ENCODE results near the gene ITGA6. TPM values are rescaled to one million over a fixed set of nuclear protein-coding genes. Genes with fewer than 3 reads are reported as not detected.
A peak's percentile ranks its signal among the peaks of the same experiment; 100 is the strongest.

ITGA6 gene
- polyA plus RNA-seq, 1 donor: 98.3 TPM

GRCh38 chr2:172416447-172417058 is 10.8 kb upstream of the ITGA6 start:
- no peak for DNase-seq

DNA sequence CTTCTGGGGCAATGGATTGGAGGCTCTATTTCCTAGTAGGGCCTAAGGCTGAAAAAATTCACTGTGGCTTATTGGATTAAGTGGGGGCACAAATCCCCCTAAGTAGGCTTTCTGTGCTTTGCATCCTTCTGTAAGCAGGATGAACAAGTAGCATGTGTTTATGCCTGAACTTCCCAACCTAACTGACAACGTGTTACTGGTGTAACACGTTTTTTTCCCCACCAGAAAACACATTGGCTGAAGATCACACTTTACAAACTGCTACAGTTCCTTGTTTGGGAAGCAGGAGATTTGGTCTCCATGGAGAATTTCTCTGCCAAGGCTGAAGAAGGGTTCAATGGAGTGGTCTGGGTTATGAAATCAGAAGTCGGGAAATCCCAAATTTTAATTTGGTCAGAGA is 7.2 kb upstream of the ITGA6 start:
- DNase-seq: no peak

DNA sequence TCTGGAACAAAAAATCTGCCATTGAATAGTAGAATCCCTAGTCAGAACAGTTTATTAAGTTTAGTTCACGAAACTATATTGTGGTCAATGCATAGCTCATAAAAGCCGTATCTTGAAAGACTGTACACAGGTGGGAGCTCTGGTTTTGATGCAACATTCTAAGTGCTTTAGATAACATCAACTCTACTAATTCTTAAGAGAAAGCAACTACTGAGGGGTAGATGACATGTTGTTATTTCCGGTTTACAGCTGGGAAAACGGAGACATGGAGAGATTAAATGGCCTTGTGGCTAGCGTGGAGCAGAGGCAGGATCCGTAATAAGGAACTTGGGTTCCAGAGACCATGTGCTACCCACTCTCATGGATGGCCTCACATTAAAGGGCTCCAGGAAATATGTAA is 4.2 kb upstream of the ITGA6 start:
- DNase-seq: no peak

- no peak for DNase-seq
Measured at GRCh38 chr2:172425336-172425735, 2.0 kb upstream of the ITGA6 start.

GRCh38 chr2:172426635-172427255 is 641 bp upstream of the ITGA6 start:
- DNase-seq: no peak

- DNase-seq: no peak
Measured at GRCh38 chr2:172427990-172428831, 825 bp downstream of the ITGA6 start.

- DNase-seq: no peak
Measured at GRCh38 chr2:172428832-172429210, 1.4 kb downstream of the ITGA6 start.

GRCh38 chr2:172429301-172429968 is 2.0 kb downstream of the ITGA6 start:
- no peak for DNase-seq

DNA sequence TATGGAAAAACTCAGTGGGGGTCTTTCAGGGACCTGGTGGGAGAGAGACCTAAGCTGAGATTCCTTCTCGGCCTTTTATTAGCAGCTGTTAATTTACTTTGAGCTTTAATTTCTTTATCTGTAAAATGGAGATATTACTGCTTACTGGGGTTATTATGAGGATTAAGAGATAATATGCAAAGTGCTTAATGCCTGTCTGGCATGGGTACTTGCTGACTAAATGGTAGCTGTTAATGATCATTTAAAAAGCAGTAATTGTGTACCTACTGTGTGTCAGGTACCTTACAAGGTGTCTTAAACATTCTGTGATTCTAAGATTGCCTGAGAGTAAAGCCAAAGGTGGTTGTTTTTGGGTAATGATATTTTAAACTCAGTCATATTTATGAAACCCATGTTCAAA is 2.6 kb downstream of the ITGA6 start:
- DNase-seq: no peak

GRCh38 chr2:172430678-172431077 is 3.3 kb downstream of the ITGA6 start:
- DNase-seq: no peak

GRCh38 chr2:172431463-172431862 is 4.1 kb downstream of the ITGA6 start:
- DNase-seq: peak; percentile 25

DNA sequence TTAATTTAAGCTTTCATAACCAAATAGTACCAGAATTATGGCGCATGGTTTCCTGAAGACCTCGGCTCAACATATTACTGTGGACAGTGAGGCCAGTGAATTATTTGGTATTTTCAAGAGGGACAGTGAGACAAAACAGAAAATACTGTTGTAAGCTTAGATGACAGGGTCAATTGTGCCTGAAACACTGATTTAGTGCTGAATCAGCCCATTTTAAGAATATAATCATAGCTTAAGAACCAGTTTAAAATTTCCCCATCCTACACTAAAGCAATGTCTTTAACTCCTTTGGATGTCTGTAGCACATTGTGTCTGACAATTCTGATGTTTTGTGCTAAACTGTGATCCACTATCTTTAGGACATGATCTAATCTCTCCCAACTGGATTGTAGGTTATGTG is 4.6 kb downstream of the ITGA6 start:
- no peak for DNase-seq

DNA sequence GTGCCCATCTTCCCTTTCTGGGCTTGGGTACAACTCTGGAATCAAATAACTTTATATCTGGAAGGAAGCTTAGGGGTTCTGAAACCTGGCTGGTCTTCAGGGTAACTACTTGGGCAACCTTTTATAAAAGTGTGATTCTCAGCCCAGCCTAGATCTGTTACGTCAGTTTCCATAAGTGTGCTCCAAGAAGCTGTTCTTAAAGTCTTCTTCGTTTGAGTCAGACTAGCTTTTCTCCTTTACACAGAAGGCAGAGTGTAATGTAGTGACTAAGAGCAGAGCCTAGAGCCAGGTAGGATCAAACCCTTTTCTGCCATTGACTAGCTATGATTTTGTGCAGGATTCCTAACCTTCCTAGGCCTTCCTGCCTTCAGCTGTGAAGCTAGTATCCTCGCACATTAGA is 5.8 kb downstream of the ITGA6 start:
- peak; percentile 28 for DNase-seq

DNA sequence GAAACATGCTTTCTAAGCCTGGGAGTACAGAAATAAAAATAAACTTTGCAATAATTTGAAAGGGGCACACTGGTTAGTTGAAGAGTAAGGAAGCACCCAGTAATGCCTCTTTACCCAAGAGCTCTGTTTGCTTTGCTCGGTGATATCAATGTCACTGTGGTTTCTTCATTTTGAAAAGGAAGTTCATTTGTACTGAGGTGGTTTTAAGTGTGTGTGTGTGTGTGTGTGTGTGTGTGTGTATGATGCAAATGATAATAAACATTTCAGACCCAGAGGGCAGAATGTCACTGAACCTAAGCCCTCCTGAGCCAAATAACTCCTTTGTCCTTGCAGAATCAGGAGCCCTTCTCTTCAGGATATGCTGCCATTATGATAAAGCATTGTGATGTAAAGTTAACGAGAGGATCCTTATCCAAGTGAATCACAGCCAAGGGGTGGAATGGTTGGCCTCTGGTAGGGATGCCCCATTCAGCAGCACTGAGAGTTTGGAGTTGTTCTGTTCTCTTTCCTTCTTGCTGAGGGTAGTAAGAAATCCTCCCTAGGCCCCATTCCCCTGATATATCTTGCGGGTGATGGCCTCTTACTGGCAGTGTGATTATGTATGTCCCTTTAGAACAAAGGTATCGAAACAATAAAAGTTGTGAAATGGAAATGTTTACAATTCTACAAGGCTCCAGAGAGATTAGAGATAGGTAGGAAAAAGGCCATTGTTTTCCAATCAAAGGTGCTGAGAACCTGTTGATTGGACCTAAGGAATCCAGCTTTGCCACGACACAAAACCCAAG is 7.6 kb downstream of the ITGA6 start:
- no peak for DNase-seq

- DNase-seq: no peak
Measured at GRCh38 chr2:172435606-172435911, 8.2 kb downstream of the ITGA6 start.

GRCh38 chr2:172436889-172437288 is 9.5 kb downstream of the ITGA6 start:
- no peak for DNase-seq

GRCh38 chr2:172437419-172438341 is 10.3 kb downstream of the ITGA6 start:
- no peak for DNase-seq

DNA sequence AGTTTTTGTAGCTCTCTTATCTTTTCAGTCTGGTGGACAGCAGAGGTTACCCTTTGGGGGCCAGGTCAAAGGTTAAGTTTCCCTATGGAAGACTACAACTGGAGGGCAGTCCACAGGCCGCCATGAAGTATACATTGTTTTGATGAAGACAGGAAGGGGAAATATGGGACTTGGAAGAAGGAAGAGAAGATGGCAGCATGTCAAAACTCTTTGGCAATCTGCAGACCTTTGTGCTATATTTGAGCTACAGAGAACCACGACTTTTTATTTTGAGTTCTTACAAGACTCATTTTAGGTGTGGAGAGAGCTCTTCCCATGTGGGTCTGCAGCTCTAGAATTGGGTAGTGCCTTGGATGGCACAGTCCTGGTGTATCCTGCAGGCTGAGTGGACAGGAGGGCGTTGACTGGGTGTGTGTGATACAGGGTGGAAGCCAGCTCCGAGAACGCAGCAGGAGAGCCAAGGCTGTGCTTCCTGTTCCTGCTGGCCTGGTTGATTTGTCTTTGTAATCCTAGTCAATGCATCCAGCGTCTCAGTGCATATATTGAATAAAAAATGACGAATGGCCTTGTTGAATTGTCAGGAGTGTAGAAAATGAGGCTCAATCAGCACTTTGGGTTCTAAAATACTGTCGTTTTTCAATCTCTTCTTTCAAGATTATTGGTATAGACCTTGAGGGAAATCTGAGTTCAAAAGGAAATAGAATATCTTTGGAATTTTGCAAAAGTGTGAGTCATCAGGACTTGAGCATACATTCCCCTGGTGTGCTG is 11.5 kb downstream of the ITGA6 start:
- DNase-seq: no peak

DNA sequence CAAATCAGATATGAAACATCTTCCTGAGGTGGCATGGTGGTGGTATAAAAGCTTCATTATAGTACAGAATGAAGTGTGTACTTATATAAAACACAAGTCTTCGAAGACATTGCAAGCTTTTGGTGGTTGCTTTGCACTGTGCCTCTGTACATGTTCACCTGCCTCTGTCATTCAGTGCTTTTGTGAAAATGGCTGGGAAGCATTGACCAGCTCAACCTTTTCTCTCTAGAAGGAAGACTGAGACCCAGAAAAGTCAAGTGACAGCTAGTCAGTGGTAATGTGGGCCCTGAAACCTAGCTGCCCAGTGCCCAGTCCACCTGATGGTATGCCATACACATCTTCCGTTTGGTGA is 12.1 kb downstream of the ITGA6 start:
- DNase-seq: no peak

DNA sequence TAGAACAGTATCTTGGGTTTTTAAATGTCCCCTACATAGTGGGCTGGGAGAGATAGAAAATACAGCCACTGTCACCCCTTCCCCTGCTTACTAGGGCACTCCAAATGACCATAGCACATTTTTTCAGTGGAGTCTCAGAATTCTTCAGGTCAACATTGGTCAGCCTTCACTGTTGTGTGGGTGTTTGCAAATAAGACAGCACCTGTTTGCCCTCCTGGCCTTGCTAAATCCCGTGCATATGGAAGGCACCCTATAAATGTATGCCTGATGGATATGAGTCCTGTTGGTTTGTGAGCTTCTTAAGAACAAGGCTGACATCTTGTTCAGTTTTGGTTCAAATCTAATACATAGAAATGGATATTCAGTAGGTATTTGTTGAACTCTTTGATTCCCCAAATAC is 12.5 kb downstream of the ITGA6 start:
- DNase-seq: no peak

GRCh38 chr2:172440795-172441194 is 13.4 kb downstream of the ITGA6 start:
- no peak for DNase-seq
